GM12875 (cell line): Measurements from ENCODE around the gene MOGAT3.

Source experiments
- H3K4me3 ChIP-seq: one replicate; pipeline ENCODE4 v1.5.1; 2011; ENCODE audit warnings: low read depth, low read length, control low read depth
- CTCF ChIP-seq: IDR thresholded peaks from 2 replicates; pipeline ENCODE4 v1.5.1; 2011; ENCODE audit warnings: low read depth, mild to moderate bottlenecking, control low read depth, inconsistent platforms, low read length, moderate library complexity, borderline replicate concordance; ENCODE audit not compliant: insufficient read depth

Gene MOGAT3

GRCh38 chr7:101200862-101201599, at the start of gene MOGAT3:
Gene MOGAT3 (minus strand): TSS chr7:101201036. CDS start chr7:101200854, 182 bp downstream.
- H3K4me3 ChIP-seq = no peak within 1 kb of the TSS
- TF ChIP-seq CTCF = no peak

DNA sequence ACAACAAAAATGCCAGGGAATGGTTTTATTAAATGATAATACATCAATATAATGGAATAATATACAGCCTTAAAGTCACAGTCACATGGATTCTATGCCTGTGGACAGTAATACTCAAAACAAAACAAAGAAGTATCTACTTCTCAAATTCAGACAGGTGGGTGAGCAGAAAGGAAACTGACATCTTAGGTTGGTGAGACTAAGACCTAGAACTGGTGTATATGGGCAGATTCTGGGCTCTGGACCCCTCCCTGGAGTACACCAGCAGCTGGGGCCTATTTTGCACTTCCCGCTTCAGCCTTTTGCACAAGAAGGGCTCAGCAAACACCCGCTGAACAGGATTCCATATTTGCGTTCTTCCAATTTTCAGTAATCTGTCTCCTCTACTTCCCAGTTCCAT, 49.5 kb upstream of the MOGAT3 start:
- H3K4me3 ChIP-seq = no peak overlapping the region
- no peak for TF ChIP-seq CTCF

DNA sequence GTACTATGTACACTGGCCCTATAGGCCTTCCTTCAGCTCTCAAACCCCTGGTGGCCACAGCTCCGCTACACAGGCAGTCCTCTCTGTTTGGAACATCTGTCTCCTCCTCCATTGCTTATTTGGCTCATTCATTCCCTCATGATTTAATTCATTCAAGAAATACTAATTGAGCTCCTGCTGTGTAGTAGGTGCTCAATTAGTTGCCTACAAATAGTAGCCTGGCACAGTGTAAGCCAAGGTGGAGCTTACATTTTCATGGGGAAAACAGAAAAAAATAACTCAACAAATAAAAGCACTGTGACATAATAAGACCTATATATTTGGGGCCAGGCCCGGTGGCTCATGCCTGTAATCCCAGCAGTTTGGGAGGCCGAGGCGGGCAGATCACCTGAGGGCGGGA, 47.4 kb upstream of the MOGAT3 start:
- H3K4me3 ChIP-seq = no peak overlapping the region
- TF ChIP-seq CTCF = no peak

- TF ChIP-seq CTCF = no peak
- H3K4me3 ChIP-seq = peak overlapping the region; percentile 64
These were observed 44.4 kb upstream of the MOGAT3 start for GRCh38 chr7:101245147-101245668.

GRCh38 chr7:101244375-101245146, 43.7 kb upstream of the MOGAT3 start, which contains the start of gene FIS1:
Gene FIS1 (minus strand): TSS chr7:101245081. CDS start chr7:101245004, 77 bp downstream.
- peak; percentile 93 for TF ChIP-seq CTCF
- peak within 1 kb of the TSS; percentile 64 for H3K4me3 ChIP-seq

- peak overlapping the region; percentile 64 for H3K4me3 ChIP-seq
- no peak for TF ChIP-seq CTCF
These were observed 43.0 kb upstream of the MOGAT3 start for GRCh38 chr7:101243646-101244374.
